Measurements from ENCODE around the gene NUDCD3.

NUDCD3 gene

DNA sequence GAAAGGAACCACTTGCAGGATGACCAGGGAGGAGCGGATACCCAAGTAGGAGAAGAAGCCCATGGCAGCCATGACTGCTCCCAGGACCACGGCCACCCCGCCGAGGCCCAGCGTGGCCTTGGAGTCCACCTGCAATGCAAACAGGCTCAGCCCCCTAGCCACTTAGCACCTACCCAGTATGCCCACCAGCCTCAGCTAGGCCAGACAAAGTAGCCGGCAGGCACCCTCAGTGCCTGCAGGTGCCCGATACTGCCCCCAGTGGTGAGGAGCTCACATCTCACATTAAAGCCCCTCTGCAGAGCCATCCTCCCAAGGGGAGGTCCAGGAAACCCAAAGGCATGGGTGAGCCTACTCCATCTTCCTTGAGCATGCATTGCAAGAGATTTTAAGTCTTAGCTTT, 44.0 kb upstream of the NUDCD3 start:
- TF ChIP-seq EZH2 (IDR thresholded peaks at IDR 0.05) (no peak), FOXP2 (optimal IDR thresholded peaks at IDR 0.05; ENCODE audit: control extremely low read depth, extremely low read length, insufficient read depth) (no peak), POLR2AphosphoS5 (IDR thresholded peaks at IDR 0.05; ENCODE audit: borderline replicate concordance, low read depth, low read length) (no peak)
- DNase-seq (ENCODE audit: low read depth, low spot score): no peak
- H3K9ac ChIP-seq (ENCODE audit: insufficient read length): no peak overlapping the region
- H3K36me3 ChIP-seq (ENCODE audit: insufficient read depth, low read length): no peaks in the 10 kb centered on the region
- no peaks in the 10 kb centered on the region for H3K9me3 ChIP-seq (ENCODE audit: low read depth, low read length)
- no peak overlapping the region for H3K4me3 ChIP-seq
- no peak overlapping the region for H3K27ac ChIP-seq

DNA sequence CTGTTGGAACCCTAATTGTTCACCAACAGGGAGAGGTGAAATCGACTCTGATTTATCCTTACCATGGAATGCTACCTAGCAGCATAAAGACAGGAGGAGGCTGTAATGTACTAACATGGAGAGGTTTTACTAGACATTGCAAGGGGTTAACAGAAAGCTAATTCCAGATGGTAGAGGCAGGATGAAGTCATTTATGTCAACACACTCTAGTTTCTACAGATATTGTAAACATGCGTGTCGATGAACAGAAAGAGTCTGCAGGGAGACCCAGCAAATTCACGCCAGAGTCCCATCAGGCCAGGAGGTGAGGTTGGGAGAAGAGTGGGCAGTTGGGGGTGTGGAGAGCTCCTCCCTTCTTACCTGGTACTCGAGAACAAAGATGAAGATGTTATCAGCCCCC, 43.6 kb upstream of the NUDCD3 start:
- no peak overlapping the region for H3K9ac ChIP-seq (ENCODE audit: insufficient read length)
- no peak overlapping the region for H3K4me3 ChIP-seq
- no peaks in the 10 kb centered on the region for H3K36me3 ChIP-seq (ENCODE audit: insufficient read depth, low read length)
- no peak for DNase-seq (ENCODE audit: low read depth, low spot score)
- H3K9me3 ChIP-seq (ENCODE audit: low read depth, low read length): no peaks in the 10 kb centered on the region
- TF ChIP-seq POLR2AphosphoS5 (IDR thresholded peaks at IDR 0.05; ENCODE audit: borderline replicate concordance, low read depth, low read length) (no peak), FOXP2 (optimal IDR thresholded peaks at IDR 0.05; ENCODE audit: control extremely low read depth, extremely low read length, insufficient read depth) (no peak), EZH2 (IDR thresholded peaks at IDR 0.05) (no peak)
- H3K27ac ChIP-seq: no peak overlapping the region

DNA sequence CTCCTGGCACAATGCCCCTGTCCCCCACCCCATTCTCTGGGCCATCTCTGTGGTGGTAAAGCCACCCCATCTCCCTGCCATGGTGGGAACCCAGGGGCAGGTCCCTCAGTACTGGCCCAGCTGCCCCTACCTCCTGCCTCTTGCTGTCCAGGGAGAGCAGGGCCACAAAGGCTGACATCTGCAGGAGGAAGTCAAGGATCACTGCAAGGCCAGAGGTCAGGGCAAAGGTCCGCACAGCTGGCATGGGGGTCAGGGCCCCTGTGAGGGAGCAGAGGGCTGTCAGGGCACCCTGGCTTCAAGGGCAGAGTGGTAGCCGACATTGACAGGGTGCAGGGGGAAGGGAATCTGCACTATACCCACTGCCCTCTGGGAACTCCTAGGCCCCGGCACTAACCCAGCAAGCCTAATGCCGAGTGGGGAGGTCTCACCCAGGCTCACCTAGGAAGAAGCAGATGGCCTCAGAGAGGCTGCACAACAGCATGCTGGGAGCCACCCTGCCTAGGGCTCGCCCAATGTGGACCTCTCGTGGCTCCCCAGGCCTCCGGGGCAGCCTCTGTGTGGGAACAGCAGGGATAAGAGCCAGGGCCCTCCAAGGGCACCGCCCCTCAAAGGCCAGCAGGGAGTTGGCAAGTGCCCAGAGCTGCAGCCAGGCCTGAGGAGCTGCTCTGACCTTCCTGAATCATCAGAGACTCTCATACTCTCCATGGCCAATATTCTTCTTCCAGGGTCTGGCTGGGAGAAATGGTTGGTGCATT, 43.0 kb upstream of the NUDCD3 start:
- H3K9me3 ChIP-seq (ENCODE audit: low read depth, low read length): no peaks in the 10 kb centered on the region
- H3K36me3 ChIP-seq (ENCODE audit: insufficient read depth, low read length): no peaks in the 10 kb centered on the region
- no peak for DNase-seq (ENCODE audit: low read depth, low spot score)
- H3K9ac ChIP-seq (ENCODE audit: insufficient read length): no peak overlapping the region
- H3K4me3 ChIP-seq: no peak overlapping the region
- H3K27ac ChIP-seq: no peak overlapping the region
- TF ChIP-seq POLR2AphosphoS5 (IDR thresholded peaks at IDR 0.05; ENCODE audit: borderline replicate concordance, low read depth, low read length): no peak
- TF ChIP-seq FOXP2 (optimal IDR thresholded peaks at IDR 0.05; ENCODE audit: control extremely low read depth, extremely low read length, insufficient read depth): no peak
- no peak for TF ChIP-seq EZH2 (IDR thresholded peaks at IDR 0.05)

- no peak for DNase-seq (ENCODE audit: low read depth, low spot score)
- TF ChIP-seq EZH2 (IDR thresholded peaks at IDR 0.05) (no peak), FOXP2 (optimal IDR thresholded peaks at IDR 0.05; ENCODE audit: control extremely low read depth, extremely low read length, insufficient read depth) (no peak), POLR2AphosphoS5 (IDR thresholded peaks at IDR 0.05; ENCODE audit: borderline replicate concordance, low read depth, low read length) (no peak)
- H3K9ac ChIP-seq (ENCODE audit: insufficient read length): no peak overlapping the region
Observed at GRCh38 chr7:44531421-44532380, 41.2 kb upstream of the NUDCD3 start.

DNA sequence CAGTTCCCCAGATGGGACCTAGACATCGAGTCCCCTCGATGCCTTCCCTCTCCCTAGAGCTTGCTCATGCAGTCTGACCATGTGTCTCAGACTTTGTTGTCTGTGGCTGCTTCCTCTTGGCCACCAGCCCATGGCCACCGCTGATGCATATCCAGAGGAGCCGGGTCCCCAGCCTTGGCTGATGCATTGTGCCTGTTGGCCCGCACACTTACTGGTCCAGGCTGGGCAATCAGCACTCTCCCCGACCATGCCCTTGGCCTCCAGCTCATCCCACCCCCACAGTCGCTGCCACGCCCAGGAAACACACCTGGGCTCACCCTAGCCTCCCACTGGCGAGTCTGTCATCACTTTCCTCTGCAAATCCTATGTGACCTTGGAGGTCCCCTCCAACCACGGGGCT, 40.5 kb upstream of the NUDCD3 start:
- Histone ChIP-seq H3K27ac (no peak overlapping the region), H3K9ac (ENCODE audit: insufficient read length) (no peak overlapping the region), H3K4me3 (no peak overlapping the region), H3K9me3 (ENCODE audit: low read depth, low read length) (no peaks in the 10 kb centered on the region), H3K36me3 (ENCODE audit: insufficient read depth, low read length) (no peaks in the 10 kb centered on the region)
- DNase-seq (ENCODE audit: low read depth, low spot score): no peak
- no peak for TF ChIP-seq EZH2 (IDR thresholded peaks at IDR 0.05)

More at GRCh38 chr7:44531421-44532380, 41.2 kb upstream of the NUDCD3 start:
- Histone ChIP-seq H3K27ac (no peak overlapping the region), H3K4me3 (no peak overlapping the region), H3K9me3 (ENCODE audit: low read depth, low read length) (no peaks in the 10 kb centered on the region), H3K36me3 (ENCODE audit: insufficient read depth, low read length) (no peaks in the 10 kb centered on the region)

- H3K4me3 ChIP-seq: no peak overlapping the region
- no peak overlapping the region for H3K9ac ChIP-seq (ENCODE audit: insufficient read length)
- H3K27ac ChIP-seq: no peak overlapping the region
- DNase-seq (ENCODE audit: low read depth, low spot score): no peak
- H3K9me3 ChIP-seq (ENCODE audit: low read depth, low read length): no peaks in the 10 kb centered on the region
- TF ChIP-seq EZH2 (IDR thresholded peaks at IDR 0.05) (no peak), POLR2AphosphoS5 (IDR thresholded peaks at IDR 0.05; ENCODE audit: borderline replicate concordance, low read depth, low read length) (no peak), FOXP2 (optimal IDR thresholded peaks at IDR 0.05; ENCODE audit: control extremely low read depth, extremely low read length, insufficient read depth) (no peak)
- H3K36me3 ChIP-seq (ENCODE audit: insufficient read depth, low read length): no peaks in the 10 kb centered on the region
Observed at GRCh38 chr7:44524811-44525388, 34.4 kb upstream of the NUDCD3 start.

DNA sequence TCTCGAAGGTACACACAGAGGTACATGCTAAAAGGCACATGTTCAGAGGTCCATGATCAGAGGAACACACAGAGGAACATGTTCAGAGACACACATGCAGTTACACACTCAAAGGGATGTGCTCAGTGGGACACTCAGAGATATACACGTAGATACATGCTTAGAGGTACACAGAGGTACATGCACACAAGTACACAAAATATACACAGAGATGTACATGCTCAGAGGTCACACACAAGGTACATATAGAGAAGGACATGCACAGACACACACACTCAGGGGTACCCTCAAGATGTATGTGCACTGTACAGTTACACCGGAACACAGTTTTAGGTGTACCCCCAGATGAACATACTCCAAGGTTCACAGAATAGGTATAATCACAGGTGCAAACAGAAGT, 31.9 kb upstream of the NUDCD3 start:
- Histone ChIP-seq H3K36me3 (ENCODE audit: insufficient read depth, low read length) (no peaks in the 10 kb centered on the region), H3K9me3 (ENCODE audit: low read depth, low read length) (no peaks in the 10 kb centered on the region), H3K27ac (no peak overlapping the region), H3K4me3 (no peak overlapping the region), H3K9ac (ENCODE audit: insufficient read length) (no peak overlapping the region)
- no peak for DNase-seq (ENCODE audit: low read depth, low spot score)
- TF ChIP-seq EZH2 (IDR thresholded peaks at IDR 0.05): no peak
- no peak for TF ChIP-seq POLR2AphosphoS5 (IDR thresholded peaks at IDR 0.05; ENCODE audit: borderline replicate concordance, low read depth, low read length)
- TF ChIP-seq FOXP2 (optimal IDR thresholded peaks at IDR 0.05; ENCODE audit: control extremely low read depth, extremely low read length, insufficient read depth): no peak

- H3K9ac ChIP-seq (ENCODE audit: insufficient read length): no peak overlapping the region
- no peak overlapping the region for H3K4me3 ChIP-seq
- TF ChIP-seq POLR2AphosphoS5 (IDR thresholded peaks at IDR 0.05; ENCODE audit: borderline replicate concordance, low read depth, low read length): no peak
- no peak for TF ChIP-seq FOXP2 (optimal IDR thresholded peaks at IDR 0.05; ENCODE audit: control extremely low read depth, extremely low read length, insufficient read depth)
- no peak for TF ChIP-seq EZH2 (IDR thresholded peaks at IDR 0.05)
- H3K27ac ChIP-seq: no peak overlapping the region
- H3K9me3 ChIP-seq (ENCODE audit: low read depth, low read length): no peaks in the 10 kb centered on the region
- DNase-seq (ENCODE audit: low read depth, low spot score): no peak
- no peaks in the 10 kb centered on the region for H3K36me3 ChIP-seq (ENCODE audit: insufficient read depth, low read length)
Observed at GRCh38 chr7:44521347-44522095, 31.1 kb upstream of the NUDCD3 start.
